Endodermal cell (in vitro differentiated cells): ENCODE results near the gene HBS1L. TPM values are rescaled to one million over a fixed set of nuclear protein-coding genes. Genes with fewer than 3 reads are reported as not detected.

ENCODE experiments used
- DNase-seq: peaks from one replicate; pipeline ENCODE4 v3.0.0-alpha.2; 2017
- H3K27ac ChIP-seq: 2 replicates; pipeline ENCODE4 v1.5.1; 2013; ENCODE audit warnings: mild to moderate bottlenecking, low read depth, low read length, moderate library complexity
- H3K27me3 ChIP-seq: 2 replicates; pipeline ENCODE4 v1.6.1; 2013; ENCODE audit warnings: mild to moderate bottlenecking, low read length, moderate library complexity; ENCODE audit not compliant: insufficient read depth, control insufficient read depth, poor library complexity, severe bottlenecking
- H3K36me3 ChIP-seq: 2 replicates; pipeline ENCODE4 v1.7.0; 2013; ENCODE audit warnings: mild to moderate bottlenecking, low read length, moderate library complexity; ENCODE audit not compliant: control insufficient read depth, insufficient read depth
- H3K4me1 ChIP-seq: one replicate; pipeline ENCODE4 v1.7.0; 2013; ENCODE audit warnings: low read length; ENCODE audit not compliant: control insufficient read depth, insufficient read depth
- H3K4me3 ChIP-seq: 2 replicates; pipeline ENCODE4 v1.5.1; 2013; ENCODE audit warnings: mild to moderate bottlenecking, low read length, moderate library complexity
- H3K9ac ChIP-seq: 2 replicates; pipeline ENCODE4 v1.6.1; 2013; ENCODE audit warnings: mild to moderate bottlenecking, low read length, moderate library complexity; ENCODE audit not compliant: poor library complexity, severe bottlenecking; ENCODE audit errors: extremely low read depth
- H3K9me3 ChIP-seq: 2 replicates; pipeline ENCODE4 v1.6.1; 2013; ENCODE audit warnings: mild to moderate bottlenecking, low read length, moderate library complexity; ENCODE audit not compliant: control insufficient read depth
- H3K27ac Mint-ChIP-seq: 2 replicates; pipeline ENCODE4 v1.8.0; 2020; ENCODE audit warnings: mixed read lengths
- H3K27me3 Mint-ChIP-seq: 2 replicates; pipeline ENCODE4 v1.8.0; 2021; ENCODE audit warnings: mild to moderate bottlenecking, mixed read lengths; ENCODE audit not compliant: insufficient read depth
- H3K36me3 Mint-ChIP-seq: 2 replicates; pipeline ENCODE4 v1.8.0; 2020; ENCODE audit warnings: low read depth, mixed read lengths
- H3K4me1 Mint-ChIP-seq: 2 replicates; pipeline ENCODE4 v1.8.0; 2020; ENCODE audit warnings: mixed read lengths
- H3K4me3 Mint-ChIP-seq: 2 replicates; pipeline ENCODE4 v1.8.0; 2020; ENCODE audit warnings: mild to moderate bottlenecking, moderate library complexity, mixed read lengths
- H3K9me3 Mint-ChIP-seq: 2 replicates; pipeline ENCODE4 v1.8.0; 2020; ENCODE audit warnings: mild to moderate bottlenecking, mixed read lengths
- CTCF ChIP-seq: fragments of 200-600 bp; sonication (generic); conservative IDR thresholded peaks from 2 replicates; pipeline ENCODE4 v1.5.0; 2021; ENCODE audit warnings: antibody characterized with exemption, mild to moderate bottlenecking
- WGBS, 2 experiments: methylation state at CpG; one replicate each; pipeline versions ENCODE4 v1.1.5 to v1.1.7; 2013; ENCODE audit warnings: missing lambda C conversion rate in 2 of 2, mixed read lengths in 1 of 2; ENCODE audit not compliant: insufficient coverage in 1 of 2, insufficient read length in 1 of 2; 5-methylcytosine and 5-hydroxymethylcytosine counted together
- total RNA-seq, 2 donors: library from RNA; stranded (reverse); fragmentation: NEBNext Ultra II Directional in 1 of 2; extraction: Animal tissue kit (Norgen Biotek cat#: 25700) in 1 of 2; gene quantifications; 2 replicates in 1 of 2; 3 replicates in 1 of 2; pipeline ENCODE4 v1.2.1, GENCODE V29; 2021

HBS1L gene
- total RNA-seq, 2 donors from 2014 or later = 106 to 122 TPM

GRCh38 chr6:135084001-135084915, 29.6 kb upstream of the HBS1L start:
- H3K9ac ChIP-seq = no peak overlapping the region
- peaks cover 4% of the 10 kb centered on the region for H3K27me3 Mint-ChIP-seq
- H3K36me3 Mint-ChIP-seq = peaks cover 6% of the 10 kb centered on the region
- no peaks in the 10 kb centered on the region for H3K36me3 ChIP-seq
- no peaks in the 10 kb centered on the region for H3K27me3 ChIP-seq
- no peak overlapping the region for H3K27ac Mint-ChIP-seq
- DNase-seq = no peak
- WGBS, 2 experiments = 82 to 88% methylated on average over 5 of the region's 5 CpGs
- no peaks in the 10 kb centered on the region for H3K4me1 ChIP-seq
- no peak for TF ChIP-seq CTCF
- H3K27ac ChIP-seq = no peak overlapping the region
- peaks cover 13% of the 10 kb centered on the region for H3K9me3 ChIP-seq
- peaks cover 18% of the 10 kb centered on the region for H3K9me3 Mint-ChIP-seq
- H3K4me3 Mint-ChIP-seq = no peak overlapping the region
- no peak overlapping the region for H3K4me3 ChIP-seq
- peaks cover 11% of the 10 kb centered on the region for H3K4me1 Mint-ChIP-seq

- no peak overlapping the region for H3K4me3 ChIP-seq
- Mint-ChIP-seq H3K27ac (no peak overlapping the region), H3K36me3 (peaks cover 6% of the 10 kb centered on the region), H3K4me3 (no peak overlapping the region), H3K4me1 (peaks cover 18% of the 10 kb centered on the region), H3K9me3 (peaks cover 22% of the 10 kb centered on the region), H3K27me3 (no peaks in the 10 kb centered on the region)
- DNase-seq = no peak
- H3K36me3 ChIP-seq = no peaks in the 10 kb centered on the region
- WGBS, 2 experiments = 100% methylated on average over 1 of the region's 1 CpG; no CpG with 5 or more reads in 1 of the 2 experiments
- H3K27ac ChIP-seq = no peak overlapping the region
- H3K9me3 ChIP-seq = peaks cover 13% of the 10 kb centered on the region
- no peak for TF ChIP-seq CTCF
- no peaks in the 10 kb centered on the region for H3K27me3 ChIP-seq
- no peak overlapping the region for H3K9ac ChIP-seq
- H3K4me1 ChIP-seq = no peaks in the 10 kb centered on the region
Observed at GRCh38 chr6:135081966-135082365, 27.3 kb upstream of the HBS1L start.

GRCh38 chr6:135075018-135075417, 20.4 kb upstream of the HBS1L start:
- no peaks in the 10 kb centered on the region for H3K27me3 ChIP-seq
- no peak for DNase-seq
- H3K36me3 ChIP-seq = no peaks in the 10 kb centered on the region
- no peak overlapping the region for H3K9ac ChIP-seq
- Mint-ChIP-seq H3K27me3 (no peaks in the 10 kb centered on the region), H3K27ac (no peak overlapping the region), H3K4me1 (peaks cover 12% of the 10 kb centered on the region), H3K36me3 (no peaks in the 10 kb centered on the region), H3K4me3 (no peak overlapping the region), H3K9me3 (peaks cover 5% of the 10 kb centered on the region)
- no peaks in the 10 kb centered on the region for H3K9me3 ChIP-seq
- 43 to 67% methylated on average over 1 of the region's 1 CpG for WGBS, 2 experiments
- no peak overlapping the region for H3K4me3 ChIP-seq
- TF ChIP-seq CTCF = peak; percentile 69
- H3K27ac ChIP-seq = no peak overlapping the region
- no peaks in the 10 kb centered on the region for H3K4me1 ChIP-seq
